ENCODE data around the gene NDUFV1. TPM values are rescaled to one million over a fixed set of nuclear protein-coding genes. Genes with fewer than 3 reads are reported as not detected.

Gene NDUFV1
- total RNA-seq, 2 experiments from 2014 or later = 223 to 224 TPM

- no peak for ATAC-seq (ENCODE audit: poor library complexity)
- intact Hi-C loops (cut with DNase I, micrococcal nuclease) = loop anchor here in 1 of 2 experiments (2.0 to 5.0 kb wide), 3 partner anchors 35 to 145 kb away; partner anchors contain the start of gene NDUFV1
- H3K4me1 Mint-ChIP-seq (ENCODE audit: low read depth) = no peaks in the 10 kb centered on the region
Observed at GRCh38 chr11:67572305-67572704, 34.4 kb upstream of the NDUFV1 start.

GRCh38 chr11:67572747-67573419 lies 33.9 kb upstream of the NDUFV1 start:
- ATAC-seq (ENCODE audit: poor library complexity) (no peak), DNase-seq (peak in 8 of 14 experiments; percentile 15 to 68 (median 30))
- Histone ChIP-seq H3K27me3 (ENCODE audit: control insufficient read depth in 1 of 2, insufficient read depth in 2 of 2, low read length in 2 of 2) (peaks cover 3 to 9% of the 10 kb centered on the region in 2 experiments), H3K27ac (ENCODE audit: low read depth in 1 of 2, low read length in 2 of 2) (no peak overlapping the region), H3K36me3 (ENCODE audit: insufficient read depth, low read length) (no peaks in the 10 kb centered on the region), H3K9me3 (ENCODE audit: control insufficient read depth in 1 of 2, insufficient read depth in 1 of 2, low read length in 2 of 2) (no peaks in the 10 kb centered on the region), H3K4me3 (ENCODE audit: low read length) (no peak overlapping the region), H3K4me1 (ENCODE audit: insufficient read depth, low read length) (no peaks in the 10 kb centered on the region)
- CTCF ChIA-PET = interaction anchor here (0.8 to 1.0 kb wide), 3 partner anchors 10 to 57 kb away, joined by 3 to 4 read pairs (median 3); partner anchors contain the start of gene NUDT8
- Mint-ChIP-seq H3K27me3 (peaks cover 41% of the 10 kb centered on the region), H3K27ac (no peak overlapping the region), H3K9me3 (no peaks in the 10 kb centered on the region), H3K4me1 (ENCODE audit: low read depth) (no peaks in the 10 kb centered on the region), H3K36me3 (ENCODE audit: low read depth) (no peaks in the 10 kb centered on the region), H3K4me3 (no peak overlapping the region)
- intact Hi-C loops (cut with DNase I, micrococcal nuclease) = loop anchor here in 1 of 2 experiments (2.0 to 5.0 kb wide), 3 partner anchors 34 to 144 kb away; partner anchors contain the start of gene NDUFV1
- TF ChIP-seq CTCF (IDR thresholded peaks at IDR 0.05) = peak; percentile 74
- POLR2A ChIA-PET = interaction anchor here (1.2 kb wide), 1 partner anchor 10 kb away, joined by 4 read pairs; the partner anchor contains the start of gene GSTP1

More at GRCh38 chr11:67572305-67572704, 34.4 kb upstream of the NDUFV1 start:
- no peaks in the 10 kb centered on the region for H3K9me3 ChIP-seq (ENCODE audit: control insufficient read depth in 1 of 2, insufficient read depth in 1 of 2, low read length in 2 of 2)
- Mint-ChIP-seq H3K9me3 (no peaks in the 10 kb centered on the region), H3K27me3 (peaks cover 39% of the 10 kb centered on the region), H3K36me3 (ENCODE audit: low read depth) (no peaks in the 10 kb centered on the region), H3K27ac (no peak overlapping the region), H3K4me3 (no peak overlapping the region)
- DNase-seq = no peak
- peaks cover 0 to 7% of the 10 kb centered on the region in 2 experiments for H3K27me3 ChIP-seq (ENCODE audit: control insufficient read depth in 1 of 2, insufficient read depth in 2 of 2, low read length in 2 of 2)
- no peak overlapping the region for H3K27ac ChIP-seq (ENCODE audit: low read depth in 1 of 2, low read length in 2 of 2)
- TF ChIP-seq CTCF (IDR thresholded peaks at IDR 0.05) = no peak
- no peak overlapping the region for H3K4me3 ChIP-seq (ENCODE audit: low read length)
- POLR2A ChIA-PET = interaction anchor here (1.2 kb wide), 1 partner anchor 11 kb away, joined by 4 read pairs; the partner anchor contains the start of gene GSTP1
- H3K36me3 ChIP-seq (ENCODE audit: insufficient read depth, low read length) = no peaks in the 10 kb centered on the region
- CTCF ChIA-PET = interaction anchor here (0.8 to 1.6 kb wide), 4 partner anchors 10 to 57 kb away, joined by 3 to 4 read pairs (median 3); partner anchors contain the start of genes GSTP1 and NUDT8
- H3K4me1 ChIP-seq (ENCODE audit: insufficient read depth, low read length) = no peaks in the 10 kb centered on the region

GRCh38 chr11:67574938-67575337 lies 31.8 kb upstream of the NDUFV1 start:
- Mint-ChIP-seq H3K27ac (no peak overlapping the region), H3K36me3 (ENCODE audit: low read depth) (no peaks in the 10 kb centered on the region), H3K4me3 (no peak overlapping the region), H3K27me3 (peaks cover 41% of the 10 kb centered on the region), H3K4me1 (ENCODE audit: low read depth) (peaks cover 10% of the 10 kb centered on the region), H3K9me3 (no peaks in the 10 kb centered on the region)
- Histone ChIP-seq H3K27me3 (ENCODE audit: control insufficient read depth in 1 of 2, insufficient read depth in 2 of 2, low read length in 2 of 2) (peaks cover 7 to 15% of the 10 kb centered on the region in 2 experiments), H3K9me3 (ENCODE audit: control insufficient read depth in 1 of 2, insufficient read depth in 1 of 2, low read length in 2 of 2) (no peaks in the 10 kb centered on the region), H3K36me3 (ENCODE audit: insufficient read depth, low read length) (no peaks in the 10 kb centered on the region), H3K4me3 (ENCODE audit: low read length) (no peak overlapping the region), H3K4me1 (ENCODE audit: insufficient read depth, low read length) (peaks cover 9% of the 10 kb centered on the region), H3K27ac (ENCODE audit: low read depth in 1 of 2, low read length in 2 of 2) (no peak overlapping the region)
- ATAC-seq (ENCODE audit: poor library complexity) (no peak), DNase-seq (no peak)
- ChIA-PET POLR2A (no interaction called here), CTCF (no interaction called here)
- no peak for TF ChIP-seq CTCF (IDR thresholded peaks at IDR 0.05)
- intact Hi-C loops (cut with DNase I, micrococcal nuclease) = loop anchor here in 1 of 2 experiments (5.0 kb wide), 2 partner anchors 32 to 142 kb away; partner anchors contain the start of gene NDUFV1

All from CD4-positive, alpha-beta T cell (primary cell).